ENCODE measurements around the gene PIP4K2A. TPM values are rescaled to one million over a fixed set of nuclear protein-coding genes. Genes with fewer than 3 reads are reported as not detected.

Gene PIP4K2A
- total and polyA plus RNA-seq, 2 of the 8 experiments (the other 6 are each of a cell fraction or from before 2014, with no cell fraction given), result 19.0 to 60.9 TPM

DNA sequence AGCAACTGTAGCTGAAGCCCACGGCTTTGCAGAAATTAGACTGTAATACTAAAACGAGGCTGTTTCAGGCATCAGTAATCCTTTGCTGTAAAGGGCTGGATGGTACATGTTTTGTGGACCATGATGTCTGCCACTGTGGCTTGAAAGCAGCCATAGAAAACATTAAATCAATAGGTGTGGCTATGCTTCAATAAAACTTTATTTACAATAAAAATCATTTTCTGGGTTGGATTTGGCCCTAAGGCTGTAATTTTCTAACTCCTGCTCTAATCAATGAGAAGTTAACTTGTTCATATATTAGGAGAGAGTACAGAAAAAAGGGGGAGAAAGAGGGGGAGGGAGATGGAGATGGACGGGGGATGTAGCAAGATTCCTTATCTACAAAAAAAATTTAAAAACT, 183.4 kb downstream of the PIP4K2A start:
- no peaks in the 10 kb centered on the region for H3K79me2 ChIP-seq (ENCODE audit: control insufficient read depth in 1 of 2, insufficient read depth in 2 of 2, low read length in 2 of 2)
- H3K4me3 ChIP-seq (ENCODE audit: extremely low read depth in 1 of 4, insufficient read depth in 2 of 4, low read depth in 3 of 4, low read length in 4 of 4), result no peak overlapping the region
- no peak overlapping the region for H3K27ac ChIP-seq (ENCODE audit: low read depth, low read length)
- H3K23me2 ChIP-seq (ENCODE audit: low read depth, low read length), result no peaks in the 10 kb centered on the region
- 91% methylated on average over 3 of the region's 3 CpGs; no CpG with 5 or more reads in 1 of the 2 experiments for WGBS, 2 experiments (ENCODE audit: extremely low coverage in 1 of 2, insufficient coverage in 1 of 2, insufficient read length in 1 of 2, insufficient replicate concordance in 2 of 2, low coverage in 1 of 2, low lambda C conversion rate in 2 of 2, missing lambda C conversion rate in 1 of 2)
- FAIRE-seq (no peak), DNase-seq (ENCODE audit: low read depth in 1 of 2, low spot score in 2 of 2) (no peak)
- H2BK20ac ChIP-seq (ENCODE audit: low read length), result no peak overlapping the region
- no peaks in the 10 kb centered on the region for H3K4me1 ChIP-seq (replicated peaks in 1 of 4; ENCODE audit: control insufficient read depth in 3 of 4, insufficient read depth in 4 of 4, low read length in 3 of 4)
- no peak overlapping the region for H4K91ac ChIP-seq (replicated peaks; ENCODE audit: insufficient read length, low read length)
- H2AFZ ChIP-seq (ENCODE audit: low read length), result no peak overlapping the region
- no peaks in the 10 kb centered on the region for H3K27me3 ChIP-seq (replicated peaks in 1 of 4; ENCODE audit: control insufficient read depth in 3 of 4, extremely low read depth in 1 of 4, insufficient read depth in 3 of 4, low read length in 3 of 4)
- no peak overlapping the region for H3K23ac ChIP-seq (ENCODE audit: insufficient read length)
- H2BK120ac ChIP-seq (replicated peaks; ENCODE audit: low read depth, low read length), result no peak overlapping the region
- no peak overlapping the region for H2BK5ac ChIP-seq (ENCODE audit: low read depth, low read length)
- H4K5ac ChIP-seq (ENCODE audit: insufficient read length, low read depth, low read length), result no peak overlapping the region
- peaks cover 26 to 29% of the 10 kb centered on the region in 2 experiments for H3K9me3 ChIP-seq (ENCODE audit: insufficient read depth in 2 of 2, low read depth in 1 of 2, low read length in 1 of 2)
- H3K14ac ChIP-seq (ENCODE audit: insufficient read length), result no peak overlapping the region
- H2BK12ac ChIP-seq (ENCODE audit: low read depth, low read length), result no peak overlapping the region
- H3K9ac ChIP-seq (replicated peaks in 1 of 4; ENCODE audit: extremely low read depth in 1 of 4, low read depth in 3 of 4, low read length in 3 of 4), result no peak overlapping the region
- no peak overlapping the region for H4K8ac ChIP-seq (ENCODE audit: extremely low read depth, insufficient read depth, low read length)
- peaks cover 0 to under 1% (median 0%) of the 10 kb centered on the region in 4 experiments; a peak in 1 of 8 replicates for H3K36me3 ChIP-seq (ENCODE audit: control insufficient read depth in 2 of 4, insufficient read depth in 4 of 4, low read length in 3 of 4)
- H2BK15ac ChIP-seq (ENCODE audit: low read length), result no peak overlapping the region
- no peak overlapping the region for H2AK5ac ChIP-seq (ENCODE audit: low read depth, low read length)
- H3K18ac ChIP-seq (ENCODE audit: extremely low read depth, low read length), result no peak overlapping the region
- no peaks in the 10 kb centered on the region for H3K79me1 ChIP-seq (ENCODE audit: low read depth, low read length)
- H3K4ac ChIP-seq (replicated peaks; ENCODE audit: insufficient read length, low read depth, low read length), result no peak overlapping the region
- H3K56ac ChIP-seq (replicated peaks; ENCODE audit: insufficient read length, low read depth, low read length), result no peak overlapping the region
- CTCF ChIA-PET (ENCODE audit: partially characterized antibody), result interaction anchor here (0.9 kb wide), 1 partner anchor 540 kb away, joined by 4 read pairs; no protein-coding TSS in a partner anchor
- no peak overlapping the region for H3K4me2 ChIP-seq (ENCODE audit: insufficient read depth in 1 of 2, low read depth in 2 of 2, low read length in 2 of 2)
- no peaks in the 10 kb centered on the region for H4K20me1 ChIP-seq (replicated peaks in 1 of 2; ENCODE audit: control insufficient read depth in 1 of 2, insufficient read depth in 2 of 2, low read length in 2 of 2)
- POLR2A ChIA-PET (ENCODE audit: partially characterized antibody), result no interaction called here
- TF ChIP-seq TAF7 (optimal IDR thresholded peaks at IDR 0.05; ENCODE audit: borderline replicate concordance, low read depth, low read length) (no peak), SP2 (IDR thresholded peaks at IDR 0.05; ENCODE audit: low read length) (no peak), CHD1 (IDR thresholded peaks at IDR 0.05; ENCODE audit: low read depth, low read length) (no peak), YY1 (IDR thresholded peaks at IDR 0.05; ENCODE audit: low read depth, low read length) (no peak), KDM5A (IDR thresholded peaks at IDR 0.05; ENCODE audit: low read length) (no peak), POU5F1 (IDR thresholded peaks at IDR 0.05; ENCODE audit: low read depth, low read length) (no peak), SAP30 (IDR thresholded peaks at IDR 0.05; ENCODE audit: insufficient read depth, insufficient replicate concordance, low read length) (no peak), KDM1A (IDR thresholded peaks at IDR 0.05; ENCODE audit: borderline replicate concordance, low read length) (no peak), SIN3A (conservative IDR thresholded peaks at IDR 0.05 in 1 of 2, IDR thresholded peaks at IDR 0.05 in 1 of 2; ENCODE audit: low read depth in 1 of 2, low read length in 2 of 2) (no peak)
- TF ChIP-seq, protein P1, sequence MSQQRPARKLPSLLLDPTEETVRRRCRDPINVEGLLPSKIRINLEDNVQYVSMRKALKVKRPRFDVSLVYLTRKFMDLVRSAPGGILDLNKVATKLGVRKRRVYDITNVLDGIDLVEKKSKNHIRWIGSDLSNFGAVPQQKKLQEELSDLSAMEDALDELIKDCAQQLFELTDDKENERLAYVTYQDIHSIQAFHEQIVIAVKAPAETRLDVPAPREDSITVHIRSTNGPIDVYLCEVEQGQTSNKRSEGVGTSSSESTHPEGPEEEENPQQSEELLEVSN (IDR thresholded peaks at IDR 0.05), result no peak
- TF ChIP-seq, protein P2, sequence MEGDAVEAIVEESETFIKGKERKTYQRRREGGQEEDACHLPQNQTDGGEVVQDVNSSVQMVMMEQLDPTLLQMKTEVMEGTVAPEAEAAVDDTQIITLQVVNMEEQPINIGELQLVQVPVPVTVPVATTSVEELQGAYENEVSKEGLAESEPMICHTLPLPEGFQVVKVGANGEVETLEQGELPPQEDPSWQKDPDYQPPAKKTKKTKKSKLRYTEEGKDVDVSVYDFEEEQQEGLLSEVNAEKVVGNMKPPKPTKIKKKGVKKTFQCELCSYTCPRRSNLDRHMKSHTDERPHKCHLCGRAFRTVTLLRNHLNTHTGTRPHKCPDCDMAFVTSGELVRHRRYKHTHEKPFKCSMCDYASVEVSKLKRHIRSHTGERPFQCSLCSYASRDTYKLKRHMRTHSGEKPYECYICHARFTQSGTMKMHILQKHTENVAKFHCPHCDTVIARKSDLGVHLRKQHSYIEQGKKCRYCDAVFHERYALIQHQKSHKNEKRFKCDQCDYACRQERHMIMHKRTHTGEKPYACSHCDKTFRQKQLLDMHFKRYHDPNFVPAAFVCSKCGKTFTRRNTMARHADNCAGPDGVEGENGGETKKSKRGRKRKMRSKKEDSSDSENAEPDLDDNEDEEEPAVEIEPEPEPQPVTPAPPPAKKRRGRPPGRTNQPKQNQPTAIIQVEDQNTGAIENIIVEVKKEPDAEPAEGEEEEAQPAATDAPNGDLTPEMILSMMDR (IDR thresholded peaks at IDR 0.05; ENCODE audit: control extremely low read depth in 1 of 3, insufficient read depth in 1 of 3, low read depth in 1 of 3, low read length in 3 of 3), result no peak

All from H1 (cell line).